Effector memory CD8-positive, alpha-beta T cell (primary cell): ENCODE results near the gene FAM180B.
"Not testable (repeated sequence)": the region's sequence is repeated elsewhere in the genome, so short reads cannot be mapped to it uniquely, and the experiment has no call there.

Source experiments
- ATAC-seq: fragments of 150-1000 bp; cut with Tn5 transposase; replicated peaks from 2 replicates; pipeline ENCODE4 v1.10.0; 2021; ENCODE audit warnings: mild to moderate bottlenecking, moderate library complexity
- DNase-seq, 3 experiments: peaks; one replicate each; pipeline ENCODE4 v3.0.0; 2021
- H3K27ac Mint-ChIP-seq, 2 donors: one replicate each; pipeline ENCODE4 v1.8.0; 2022; ENCODE audit warnings: mild to moderate bottlenecking in 2 of 2, mixed read lengths in 2 of 2, moderate library complexity in 2 of 2
- H3K27me3 Mint-ChIP-seq, 2 donors: one replicate each; pipeline ENCODE4 v1.8.0; 2022; ENCODE audit warnings: mixed read lengths in 2 of 2
- H3K36me3 Mint-ChIP-seq: one replicate; pipeline ENCODE4 v1.8.0; 2022; ENCODE audit warnings: mild to moderate bottlenecking, moderate library complexity, mixed read lengths; ENCODE audit not compliant: insufficient read depth
- H3K4me1 Mint-ChIP-seq, 2 donors: one replicate each; pipeline ENCODE4 v1.8.0; 2022; ENCODE audit warnings: low read depth in 2 of 2, mixed read lengths in 2 of 2
- H3K4me3 Mint-ChIP-seq, 2 donors: one replicate each; pipeline ENCODE4 v1.8.0; 2022; ENCODE audit warnings: mild to moderate bottlenecking in 2 of 2, mixed read lengths in 2 of 2, moderate library complexity in 2 of 2
- H3K9me3 Mint-ChIP-seq, 2 donors: one replicate each; pipeline ENCODE4 v1.8.0; 2022; ENCODE audit warnings: mixed read lengths in 2 of 2
- total RNA-seq, 9 experiments: gene quantifications; one replicate each; lab custom pipeline; 2026; lab: John Stamatoyannopoulos, UW

FAM180B gene
- 0 to 0.67 (median 0.30) reads per million in 9 experiments for total RNA-seq

DNA sequence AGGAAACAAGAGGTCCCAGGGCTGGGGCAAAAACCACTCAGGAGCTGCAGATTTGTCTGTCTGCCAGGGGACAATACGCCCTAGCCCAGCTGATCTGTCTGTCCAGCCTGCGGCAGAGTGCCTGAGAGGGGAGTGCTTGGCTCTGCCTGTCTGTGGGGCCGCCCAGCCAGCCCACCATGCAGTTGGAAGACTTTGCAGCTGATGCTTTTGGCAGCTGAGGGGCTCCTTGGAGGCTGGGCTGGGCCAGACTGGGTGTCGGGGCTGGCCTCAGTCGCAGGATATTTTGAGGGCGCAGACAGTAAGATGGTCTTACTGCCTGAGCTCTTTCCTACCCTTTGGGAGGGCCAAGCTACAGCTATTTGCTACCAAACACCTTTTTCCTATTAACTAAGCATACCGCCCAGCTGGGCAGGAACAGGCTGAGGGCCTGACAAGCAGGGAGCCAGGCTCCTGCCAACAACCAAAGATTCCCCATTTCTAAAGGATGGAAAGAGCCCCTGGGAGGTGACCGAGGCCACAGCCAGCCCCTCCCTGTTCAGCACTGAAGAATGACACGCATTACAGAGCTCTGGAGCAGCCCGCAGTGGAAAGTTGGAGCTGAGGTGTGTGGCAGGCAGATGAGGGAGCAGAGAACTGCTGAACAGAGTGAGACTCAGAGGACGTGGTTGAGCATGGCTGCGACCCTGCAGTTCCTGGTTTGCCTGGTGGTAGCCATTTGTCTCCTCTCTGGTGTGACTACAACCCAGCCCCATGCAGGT is at the start of gene FAM180B:
Gene FAM180B, plus strand, starts transcription at position 581 of the 758 bp plus-strand sequence. Its CDS starts 91 bp downstream, at position 672.
- Mint-ChIP-seq H3K9me3 (no peaks in the 10 kb centered on the region), H3K27me3 (no peaks in the 10 kb centered on the region)
- no peak for ATAC-seq

DNA sequence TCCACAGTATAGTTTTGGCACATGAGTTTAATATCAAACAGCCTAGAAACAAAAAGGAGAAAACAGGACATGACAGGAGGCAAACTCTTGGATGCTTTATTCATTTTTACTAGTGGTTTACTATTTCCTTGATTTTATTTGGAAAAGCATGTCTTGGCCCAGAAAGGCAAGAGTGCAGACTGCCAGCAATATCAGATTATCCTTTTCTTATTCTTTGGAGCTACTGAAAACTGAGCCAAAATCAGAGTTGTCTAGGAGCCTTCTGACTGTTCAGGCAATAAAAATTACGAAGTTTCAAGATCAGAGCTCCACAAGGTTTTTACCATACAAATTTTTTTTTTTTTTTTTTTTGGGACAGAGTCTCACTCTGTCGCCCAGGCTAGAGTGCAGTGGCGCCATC is 49.6 kb upstream of the FAM180B start:
- Mint-ChIP-seq H3K36me3 (peaks cover 35% of the 10 kb centered on the region), H3K27me3 (no peaks in the 10 kb centered on the region), H3K27ac (no peak overlapping the region), H3K9me3 (no peaks in the 10 kb centered on the region), H3K4me3 (no peak overlapping the region), H3K4me1 (peaks cover 39 to 51% of the 10 kb centered on the region in 2 donors)
- DNase-seq (no peak), ATAC-seq (no peak)

More for the DNA sequence above, at the start of gene FAM180B:
- peaks cover 41% of the 10 kb centered on the region for H3K36me3 Mint-ChIP-seq
- DNase-seq: no peak
- no peak within 1 kb of the TSS for H3K4me3 Mint-ChIP-seq
- H3K4me1 Mint-ChIP-seq: no peaks in the 10 kb centered on the region
- H3K27ac Mint-ChIP-seq: peak within 1 kb of the TSS in 1 of 2 donors; percentile 79

- Mint-ChIP-seq H3K4me1 (peaks cover 40 to 54% of the 10 kb centered on the region in 2 donors), H3K4me3 (peak overlapping the region; percentile 12 to 74), H3K27ac (peak overlapping the region; percentile 62 to 96), H3K9me3 (no peaks in the 10 kb centered on the region), H3K36me3 (peaks cover 30% of the 10 kb centered on the region), H3K27me3 (no peaks in the 10 kb centered on the region)
- DNase-seq: no peak
- ATAC-seq: no peak
These were observed 47.5 kb upstream of the FAM180B start for GRCh38 chr11:47538741-47539565.

GRCh38 chr11:47539681-47540039 is 46.8 kb upstream of the FAM180B start:
- Mint-ChIP-seq H3K27me3 (no peaks in the 10 kb centered on the region), H3K4me3 (peak overlapping the region; percentile 74 to 78), H3K36me3 (peaks cover 25% of the 10 kb centered on the region), H3K4me1 (peaks cover 44 to 61% of the 10 kb centered on the region in 2 donors), H3K27ac (peak overlapping the region; percentile 62 to 96), H3K9me3 (no peaks in the 10 kb centered on the region)
- DNase-seq (no peak), ATAC-seq (no peak)

GRCh38 chr11:47541070-47541469 is 45.4 kb upstream of the FAM180B start:
- Mint-ChIP-seq H3K4me1 (peaks cover 42 to 60% of the 10 kb centered on the region in 2 donors), H3K27ac (peak overlapping the region; percentile 89 to 96), H3K36me3 (peaks cover 12% of the 10 kb centered on the region), H3K9me3 (no peaks in the 10 kb centered on the region), H3K4me3 (peak overlapping the region; percentile 74 to 78), H3K27me3 (no peaks in the 10 kb centered on the region)
- DNase-seq: no peak
- peak; percentile 70 for ATAC-seq

DNA sequence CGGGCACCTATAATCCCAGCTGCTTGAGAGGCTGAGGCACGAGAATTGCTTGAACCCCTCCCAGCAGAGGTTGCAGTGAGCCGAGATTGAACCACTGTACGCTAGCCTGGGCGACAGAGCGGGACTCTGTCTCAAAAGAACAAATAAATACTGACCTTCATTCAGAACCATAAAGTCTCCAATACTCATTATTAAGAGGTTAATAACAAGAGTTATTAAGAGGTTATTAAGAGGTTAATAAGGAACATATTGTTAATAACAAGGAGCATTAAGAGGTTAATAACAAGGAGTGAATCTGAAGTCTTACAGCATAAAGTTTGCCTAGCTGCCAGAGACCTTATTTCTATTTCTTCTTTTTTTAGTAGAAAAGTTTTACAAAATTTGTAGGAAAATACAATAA is 41.2 kb upstream of the FAM180B start:
- DNase-seq (no peak), ATAC-seq (no peak)
- H3K27me3 Mint-ChIP-seq: no peaks in the 10 kb centered on the region
- no peak overlapping the region for H3K4me3 Mint-ChIP-seq
- H3K9me3 Mint-ChIP-seq: no peaks in the 10 kb centered on the region
- peak overlapping the region in 1 of 2 donors; percentile 77 for H3K27ac Mint-ChIP-seq
- H3K4me1 Mint-ChIP-seq: peaks cover 37 to 58% of the 10 kb centered on the region in 2 donors
- H3K36me3 Mint-ChIP-seq: peaks cover 15% of the 10 kb centered on the region

DNA sequence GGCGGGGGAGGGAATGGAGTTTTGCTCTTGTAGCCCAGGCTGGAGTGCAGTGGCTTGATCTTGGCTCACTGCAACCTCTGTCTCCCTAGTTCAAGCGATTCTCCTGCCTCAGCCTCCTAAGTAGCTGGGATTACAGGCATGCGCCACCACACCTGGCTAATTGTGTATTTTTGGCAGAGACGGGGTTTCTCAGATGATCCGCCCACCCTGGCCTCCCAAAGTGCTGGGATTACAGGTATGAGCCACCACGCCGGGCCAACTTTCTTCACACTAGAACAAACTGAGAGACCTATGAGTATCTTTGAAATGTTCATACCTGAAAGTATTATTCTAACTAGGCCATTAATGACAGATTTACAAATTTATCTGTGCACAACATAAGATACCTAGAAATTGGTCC is 40.2 kb upstream of the FAM180B start:
- Mint-ChIP-seq H3K4me1 (peaks cover 34 to 58% of the 10 kb centered on the region in 2 donors), H3K4me3 (peak overlapping the region in 1 of 2 donors; percentile 15), H3K27ac (peak overlapping the region in 1 of 2 donors; percentile 57), H3K36me3 (peaks cover 21% of the 10 kb centered on the region)
- not testable (repeated sequence) for H3K9me3 Mint-ChIP-seq, DNase-seq, ATAC-seq, H3K27me3 Mint-ChIP-seq

- Mint-ChIP-seq H3K27me3 (no peaks in the 10 kb centered on the region), H3K4me1 (peaks cover 37 to 49% of the 10 kb centered on the region in 2 donors)
These were observed 36.0 kb upstream of the FAM180B start for GRCh38 chr11:47550288-47551047.

GRCh38 chr11:47551086-47551485 is 35.4 kb upstream of the FAM180B start:
- Mint-ChIP-seq H3K27me3 (no peaks in the 10 kb centered on the region), H3K36me3 (peaks cover 25% of the 10 kb centered on the region), H3K4me1 (peaks cover 35 to 46% of the 10 kb centered on the region in 2 donors), H3K27ac (peak overlapping the region; percentile 95 to 96), H3K4me3 (peak overlapping the region; percentile 98 to 99), H3K9me3 (no peaks in the 10 kb centered on the region)
- DNase-seq (no peak), ATAC-seq (no peak)

More at GRCh38 chr11:47550288-47551047, 36.0 kb upstream of the FAM180B start:
- no peak for DNase-seq
- no peak for ATAC-seq
- Mint-ChIP-seq H3K9me3 (no peaks in the 10 kb centered on the region), H3K27ac (peak overlapping the region; percentile 95 to 96), H3K36me3 (peaks cover 25% of the 10 kb centered on the region), H3K4me3 (peak overlapping the region; percentile 98 to 99)

DNA sequence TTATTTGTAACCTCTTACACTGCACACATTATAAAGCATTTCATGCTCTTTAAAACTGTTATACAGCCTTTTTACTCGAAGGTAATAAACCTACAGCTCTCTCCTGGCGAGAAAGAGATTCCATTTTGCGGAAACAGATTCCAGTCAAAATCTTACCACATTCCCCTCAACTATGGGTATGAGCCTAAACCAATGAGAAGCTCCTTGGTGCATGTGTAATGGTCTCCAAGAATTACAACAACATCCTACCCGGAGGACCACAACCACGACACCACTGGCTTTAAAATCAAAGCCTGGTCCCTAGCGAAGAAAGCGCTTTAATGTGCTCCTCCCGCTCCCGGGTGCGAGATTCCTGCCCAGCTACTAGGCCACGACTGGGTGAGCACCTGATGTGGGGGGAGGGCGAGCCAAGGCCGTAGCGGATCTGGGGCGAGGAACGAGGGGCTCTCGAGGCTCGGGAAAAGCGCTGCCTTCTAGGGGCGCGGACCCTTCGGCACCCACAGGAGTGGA is 34.4 kb upstream of the FAM180B start:
- no peaks in the 10 kb centered on the region for H3K9me3 Mint-ChIP-seq
- peaks cover 34 to 44% of the 10 kb centered on the region in 2 donors for H3K4me1 Mint-ChIP-seq
- H3K27me3 Mint-ChIP-seq: no peaks in the 10 kb centered on the region
- peak overlapping the region; percentile 95 to 96 for H3K27ac Mint-ChIP-seq
- H3K36me3 Mint-ChIP-seq: peaks cover 22% of the 10 kb centered on the region
- ATAC-seq: no peak
- peak in 1 of 3 experiments; percentile 5 for DNase-seq
- H3K4me3 Mint-ChIP-seq: peak overlapping the region; percentile 98 to 99

GRCh38 chr11:47552566-47553405 is 33.7 kb upstream of the FAM180B start, which contains the start of gene CELF1:
TSS of gene CELF1 (minus strand) at chr11:47553132. CDS start at chr11:47499523, 53,609 bp downstream.
- Mint-ChIP-seq H3K4me1 (peaks cover 31 to 38% of the 10 kb centered on the region in 2 donors), H3K27me3 (no peaks in the 10 kb centered on the region), H3K4me3 (peak within 1 kb of the TSS; percentile 98 to 99), H3K27ac (peak within 1 kb of the TSS; percentile 95 to 96), H3K9me3 (no peaks in the 10 kb centered on the region), H3K36me3 (peaks cover 22% of the 10 kb centered on the region)
- DNase-seq (peak; percentile 90 to 91 (median 90)), ATAC-seq (peak; percentile 92)

- H3K27ac Mint-ChIP-seq: peak overlapping the region in 1 of 2 donors; percentile 96
- H3K36me3 Mint-ChIP-seq: peaks cover 22% of the 10 kb centered on the region
- ATAC-seq (peak; percentile 24), DNase-seq (no peak)
- H3K27me3 Mint-ChIP-seq: no peaks in the 10 kb centered on the region
- H3K9me3 Mint-ChIP-seq: no peaks in the 10 kb centered on the region
- peaks cover 26 to 33% of the 10 kb centered on the region in 2 donors for H3K4me1 Mint-ChIP-seq
- peak overlapping the region; percentile 98 to 99 for H3K4me3 Mint-ChIP-seq
These were observed 33.1 kb upstream of the FAM180B start for GRCh38 chr11:47553406-47553743.
